A673 (cell line): ENCODE data around the gene SH3GL2. TPM values are rescaled to one million over a fixed set of nuclear protein-coding genes. Genes with fewer than 3 reads are reported as not detected.

ENCODE experiments used
- BruUV-seq: library from RNA; stranded (reverse); fragments of 400-500 nt; replicated peaks from 2 replicates; lab custom pipeline; 2021; lab: Mats Ljungman, UMichigan
- CTCF ChIA-PET: fragments of 300-600 bp; sonication (Branson Sonifier 250); formaldehyde crosslinking; loops from one replicate; lab custom pipeline; 2022; ENCODE audit warnings: antibody characterized with exemption; lab: Charles Lee
- POLR2A ChIA-PET: fragments of 300-600 bp; sonication (Branson Sonifier 250); formaldehyde crosslinking; loops from one replicate; lab custom pipeline; 2022; ENCODE audit warnings: antibody characterized with exemption; ENCODE audit not compliant: low non-redundant PET; lab: Charles Lee
- DNase-seq: peaks from one replicate; pipeline ENCODE4 v3.0.0-alpha.2; 2015; ENCODE audit warnings: low spot score
- H3K27ac ChIP-seq: fragments of 200-600 bp; sonication (generic); 2 replicates; pipeline ENCODE4 v1.5.1; 2016; ENCODE audit warnings: mixed run types, low read depth, mild to moderate bottlenecking, mixed read lengths, antibody characterized with exemption, low read length; ENCODE audit not compliant: poor library complexity, severe bottlenecking
- H3K27me3 ChIP-seq: fragments of 200-600 bp; sonication (generic); replicated peaks from 2 replicates; pipeline ENCODE4 v1.6.1; 2017; ENCODE audit warnings: mixed run types, low read depth, mild to moderate bottlenecking, mixed read lengths, antibody characterized with exemption, low read length; ENCODE audit not compliant: insufficient read depth, poor library complexity
- H3K36me3 ChIP-seq: fragments of 200-600 bp; sonication (generic); 2 replicates; pipeline ENCODE4 v1.6.1; 2016; ENCODE audit warnings: mixed run types, mild to moderate bottlenecking, mixed read lengths, antibody characterized with exemption, low read length; ENCODE audit not compliant: insufficient read depth, poor library complexity, severe bottlenecking
- H3K4me1 ChIP-seq: fragments of 200-600 bp; sonication (generic); 2 replicates; pipeline ENCODE4 v1.6.1; 2017; ENCODE audit warnings: mixed run types, mild to moderate bottlenecking, mixed read lengths, antibody characterized with exemption, low read length; ENCODE audit not compliant: insufficient read depth, poor library complexity, severe bottlenecking
- H3K4me3 ChIP-seq: fragments of 200-600 bp; sonication (generic); 2 replicates; pipeline ENCODE4 v1.5.1; 2016; ENCODE audit warnings: low read depth, mixed run types, mild to moderate bottlenecking, mixed read lengths, low read length; ENCODE audit not compliant: poor library complexity, severe bottlenecking
- H3K9me3 ChIP-seq: fragments of 200-600 bp; sonication (generic); 2 replicates; pipeline ENCODE4 v1.6.1; 2016; ENCODE audit warnings: mixed run types, low read depth, mild to moderate bottlenecking, mixed read lengths, antibody characterized with exemption, low read length; ENCODE audit not compliant: poor library complexity, severe bottlenecking
- CTCF ChIP-seq: fragments of 300-800, 200-600 bp; sonication (generic); conservative IDR thresholded peaks from 2 replicates; pipeline ENCODE4 v1.5.1; 2017; ENCODE audit warnings: low read depth, mild to moderate bottlenecking, antibody characterized with exemption, low read length, moderate library complexity, mixed read lengths
- EZH2 ChIP-seq: fragments of 200-600 bp; sonication (generic); IDR thresholded peaks from 2 replicates; pipeline ENCODE4 v1.6.1; 2017; ENCODE audit warnings: borderline replicate concordance, low read depth, mild to moderate bottlenecking, mixed read lengths, antibody characterized with exemption, low read length; ENCODE audit not compliant: poor library complexity, severe bottlenecking
- intact Hi-C: fragments of 100-400 bp; cut with micrococcal nuclease; formaldehyde crosslinking; loops from one replicate; pipeline ENCODE4 v1.10.0; 2022; ENCODE audit not compliant: unreplicated experiment
- total RNA-seq: library from RNA; stranded (reverse); gene quantifications from 2 replicates; pipeline ENCODE4 v1.2.3, GENCODE V29; 2021

SH3GL2 gene
- total RNA-seq, 1 experiment from 2014 or later: not detected

DNA sequence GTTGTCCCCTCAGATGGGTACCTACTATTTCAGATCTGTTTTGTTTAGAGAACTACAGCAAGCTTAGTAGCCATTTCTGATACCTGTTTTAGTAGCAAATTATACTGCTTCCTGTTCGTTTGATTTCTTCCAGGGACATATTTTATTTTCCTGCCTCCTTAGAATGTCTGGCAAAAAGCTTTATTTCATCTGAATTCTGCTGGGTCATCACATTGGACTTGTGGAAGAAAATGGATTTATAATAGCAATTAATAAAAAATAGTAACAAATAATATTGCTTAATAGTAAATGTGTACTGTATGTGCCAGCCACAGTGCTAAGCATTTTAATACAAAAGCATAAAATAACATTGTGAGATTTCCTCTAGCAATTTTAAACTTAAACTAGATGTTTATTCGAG lies 79.4 kb downstream of the SH3GL2 start:
- no TSS peak for BruUV-seq
- intact Hi-C loops: no loop called here
- no peaks in the 10 kb centered on the region for H3K36me3 ChIP-seq
- no peaks in the 10 kb centered on the region for H3K9me3 ChIP-seq
- peaks cover 7% of the 10 kb centered on the region for H3K27me3 ChIP-seq
- DNase-seq: no peak
- no peaks in the 10 kb centered on the region for H3K4me1 ChIP-seq
- TF ChIP-seq EZH2 (no peak), CTCF (no peak)
- CTCF ChIA-PET: no interaction called here
- no peak overlapping the region for H3K27ac ChIP-seq
- POLR2A ChIA-PET: no interaction called here
- no peak overlapping the region for H3K4me3 ChIP-seq

DNA sequence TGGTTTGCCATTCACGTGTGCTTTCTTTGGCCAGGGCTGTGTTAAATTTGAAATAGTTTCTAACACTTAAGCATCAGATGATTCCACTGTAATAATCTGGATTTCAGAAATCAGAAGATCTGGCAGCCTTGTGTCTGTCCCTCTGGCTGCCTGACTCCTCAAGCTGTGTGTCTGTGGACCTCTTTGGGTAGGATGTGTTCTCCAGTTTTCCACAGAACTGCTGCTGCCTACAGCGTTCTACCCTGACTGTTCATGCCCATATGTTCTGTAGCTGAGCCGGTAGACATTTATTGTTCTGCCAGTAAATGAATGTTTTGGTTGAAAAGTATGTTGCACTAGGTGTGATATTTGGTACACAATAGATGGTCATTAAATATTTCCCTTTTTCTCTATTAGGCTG lies 81.3 kb downstream of the SH3GL2 start:
- H3K27ac ChIP-seq: no peak overlapping the region
- CTCF ChIA-PET: no interaction called here
- intact Hi-C loops: no loop called here
- no peaks in the 10 kb centered on the region for H3K9me3 ChIP-seq
- BruUV-seq: no TSS peak
- no peaks in the 10 kb centered on the region for H3K36me3 ChIP-seq
- H3K4me3 ChIP-seq: no peak overlapping the region
- peaks cover 18% of the 10 kb centered on the region for H3K27me3 ChIP-seq
- DNase-seq: no peak
- TF ChIP-seq EZH2: no peak
- no peak for TF ChIP-seq CTCF
- POLR2A ChIA-PET: no interaction called here
- no peaks in the 10 kb centered on the region for H3K4me1 ChIP-seq

DNA sequence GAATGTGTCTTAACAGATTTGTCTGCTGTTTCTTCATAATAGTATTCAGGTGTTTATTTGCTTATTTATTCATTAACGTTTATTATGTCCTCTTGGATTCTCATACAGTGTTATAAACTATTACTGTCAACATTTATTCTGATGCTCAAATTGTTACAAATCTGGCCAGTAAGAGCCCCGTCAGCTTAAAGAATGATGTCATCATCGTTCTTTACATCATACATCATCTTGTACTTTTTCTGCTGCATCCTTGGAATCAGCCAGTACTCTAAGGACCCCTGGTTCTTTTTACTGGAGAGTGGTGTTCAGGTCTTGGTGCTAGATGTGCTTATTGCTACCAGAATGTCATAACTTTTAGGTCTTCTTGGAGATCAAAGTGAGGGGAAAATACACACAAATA lies 86.6 kb downstream of the SH3GL2 start:
- H3K4me1 ChIP-seq: no peaks in the 10 kb centered on the region
- H3K4me3 ChIP-seq: no peak overlapping the region
- no peak for DNase-seq
- ChIA-PET CTCF (no interaction called here), POLR2A (no interaction called here)
- H3K9me3 ChIP-seq: no peaks in the 10 kb centered on the region
- BruUV-seq: no TSS peak
- intact Hi-C loops: no loop called here
- H3K36me3 ChIP-seq: no peaks in the 10 kb centered on the region
- peaks cover 15% of the 10 kb centered on the region for H3K27me3 ChIP-seq
- TF ChIP-seq CTCF (no peak), EZH2 (no peak)
- no peak overlapping the region for H3K27ac ChIP-seq
